ENCODE results near the gene ATXN7L1. TPM values are rescaled to one million over a fixed set of nuclear protein-coding genes. Genes with fewer than 3 reads are reported as not detected.

The ATXN7L1 gene
- total and polyA plus RNA-seq, 2 of the 8 experiments (the other 6 are each of a cell fraction or from before 2014, with no cell fraction given), result 14.3 to 34.0 TPM

DNA sequence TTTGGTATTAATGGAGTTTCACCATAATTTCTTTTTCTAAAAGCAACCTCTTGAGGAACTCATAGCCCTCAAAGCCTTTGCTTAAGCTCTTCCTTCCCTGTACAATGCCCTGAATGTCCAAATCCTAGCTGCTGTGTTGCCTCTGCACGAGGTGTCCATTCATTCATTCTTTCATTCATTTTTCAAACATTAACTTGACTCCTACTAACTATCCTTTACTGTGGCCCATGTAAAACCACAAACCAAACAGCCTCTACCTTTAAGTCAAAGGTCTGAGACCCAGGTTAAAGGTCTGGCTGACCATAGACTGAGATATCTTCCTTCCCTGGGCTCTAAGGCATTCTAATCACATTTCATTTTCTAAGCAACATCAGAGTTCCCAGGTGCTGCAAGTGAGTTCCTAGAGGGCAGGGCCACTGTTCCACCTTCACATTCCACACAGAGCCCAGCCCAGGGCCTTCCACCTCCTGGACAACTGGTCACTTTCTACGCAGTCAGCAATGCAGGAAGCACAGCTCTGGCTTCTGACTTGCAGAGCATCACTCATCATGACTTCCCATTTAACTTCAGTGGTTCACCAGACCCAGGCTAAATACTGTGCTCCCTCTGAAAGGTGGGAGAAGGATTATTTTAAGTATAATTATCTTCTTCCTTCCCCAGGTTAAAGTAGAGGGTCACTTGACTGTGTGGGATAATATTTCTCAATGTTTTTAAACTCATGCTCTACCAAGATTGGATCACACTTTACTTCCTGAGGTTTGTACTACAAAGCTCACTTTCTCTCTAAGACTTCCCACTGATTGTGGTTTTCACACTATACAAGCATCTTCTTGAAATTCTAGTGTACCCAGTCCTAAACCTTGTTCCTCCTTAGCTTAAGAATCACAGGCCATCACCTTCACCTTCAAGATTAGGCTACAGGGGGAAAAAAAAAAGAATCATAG, 19.1 kb downstream of the ATXN7L1 start (continued):
- TF ChIP-seq CHD1 (IDR thresholded peaks at IDR 0.05; ENCODE audit: low read depth, low read length) (no peak), SIN3A (conservative IDR thresholded peaks at IDR 0.05 in 1 of 2, IDR thresholded peaks at IDR 0.05 in 1 of 2; ENCODE audit: low read depth in 1 of 2, low read length in 2 of 2) (no peak), POLR2A (IDR thresholded peaks at IDR 0.05; ENCODE audit: control extremely low read depth in 1 of 2, low read depth in 2 of 2, low read length in 2 of 2) (no peak), KDM5A (IDR thresholded peaks at IDR 0.05; ENCODE audit: low read length) (no peak), SIX5 (IDR thresholded peaks at IDR 0.05; ENCODE audit: low read depth, low read length) (no peak), ASH2L (IDR thresholded peaks at IDR 0.05; ENCODE audit: low read length) (no peak), RBBP5 (IDR thresholded peaks at IDR 0.05; ENCODE audit: borderline replicate concordance, low read depth, low read length) (no peak)
- TF ChIP-seq, protein P1, sequence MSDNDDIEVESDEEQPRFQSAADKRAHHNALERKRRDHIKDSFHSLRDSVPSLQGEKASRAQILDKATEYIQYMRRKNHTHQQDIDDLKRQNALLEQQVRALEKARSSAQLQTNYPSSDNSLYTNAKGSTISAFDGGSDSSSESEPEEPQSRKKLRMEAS (IDR thresholded peaks at IDR 0.05), result no peak

Measured in H1 (cell line).